GM19035 (cell line): Measurements from ENCODE around the gene AGPS.

Source experiments
- ATAC-seq: cut with Tn5 transposase; IDR thresholded peaks from one replicate; pipeline ENCODE4 v1.9.1; 2021; ENCODE audit not compliant: unreplicated experiment

AGPS gene

GRCh38 chr2:177520324-177520723 is 127.8 kb downstream of the AGPS start:
- ATAC-seq, result no peak

- no peak for ATAC-seq
Observed at GRCh38 chr2:177523781-177524180, 131.2 kb downstream of the AGPS start.

- no peak for ATAC-seq
Observed at GRCh38 chr2:177525351-177525924, 132.9 kb downstream of the AGPS start.

- ATAC-seq, result no peak
Observed at GRCh38 chr2:177528351-177528933, 135.9 kb downstream of the AGPS start.

- no peak for ATAC-seq
Observed at GRCh38 chr2:177529166-177529565, 136.6 kb downstream of the AGPS start.

- ATAC-seq, result no peak
Observed at GRCh38 chr2:177530561-177530960, 138.0 kb downstream of the AGPS start.

- no peak for ATAC-seq
Observed at GRCh38 chr2:177531706-177532105, 139.1 kb downstream of the AGPS start.

- ATAC-seq, result no peak
Observed at GRCh38 chr2:177532567-177532966, 140.0 kb downstream of the AGPS start.

- no peak for ATAC-seq
Observed at GRCh38 chr2:177533253-177533652, 140.7 kb downstream of the AGPS start.

- ATAC-seq, result no peak
Observed at GRCh38 chr2:177535000-177535399, 142.4 kb downstream of the AGPS start.

GRCh38 chr2:177535958-177536504 is 143.5 kb downstream of the AGPS start:
- no peak for ATAC-seq

GRCh38 chr2:177537213-177537612 is 144.6 kb downstream of the AGPS start:
- no peak for ATAC-seq

- no peak for ATAC-seq
Observed at GRCh38 chr2:177537636-177538035, 145.1 kb downstream of the AGPS start.

GRCh38 chr2:177538323-177538722 is 145.8 kb downstream of the AGPS start:
- no peak for ATAC-seq

GRCh38 chr2:177540283-177540682 is 147.7 kb downstream of the AGPS start:
- no peak for ATAC-seq

GRCh38 chr2:177541258-177541991 is 148.9 kb downstream of the AGPS start:
- no peak for ATAC-seq

GRCh38 chr2:177542396-177542795 is 149.8 kb downstream of the AGPS start:
- no peak for ATAC-seq

- ATAC-seq, result no peak
Observed at GRCh38 chr2:177543007-177543760, 150.6 kb downstream of the AGPS start.

- ATAC-seq, result no peak
Observed at GRCh38 chr2:177545143-177545542, 152.6 kb downstream of the AGPS start.

GRCh38 chr2:177545981-177546585 is 153.5 kb downstream of the AGPS start:
- no peak for ATAC-seq

GRCh38 chr2:177547122-177547521 is 154.5 kb downstream of the AGPS start:
- peak; percentile 81 for ATAC-seq
